ENCODE results near the gene MTFR1L.

Gene MTFR1L

DNA sequence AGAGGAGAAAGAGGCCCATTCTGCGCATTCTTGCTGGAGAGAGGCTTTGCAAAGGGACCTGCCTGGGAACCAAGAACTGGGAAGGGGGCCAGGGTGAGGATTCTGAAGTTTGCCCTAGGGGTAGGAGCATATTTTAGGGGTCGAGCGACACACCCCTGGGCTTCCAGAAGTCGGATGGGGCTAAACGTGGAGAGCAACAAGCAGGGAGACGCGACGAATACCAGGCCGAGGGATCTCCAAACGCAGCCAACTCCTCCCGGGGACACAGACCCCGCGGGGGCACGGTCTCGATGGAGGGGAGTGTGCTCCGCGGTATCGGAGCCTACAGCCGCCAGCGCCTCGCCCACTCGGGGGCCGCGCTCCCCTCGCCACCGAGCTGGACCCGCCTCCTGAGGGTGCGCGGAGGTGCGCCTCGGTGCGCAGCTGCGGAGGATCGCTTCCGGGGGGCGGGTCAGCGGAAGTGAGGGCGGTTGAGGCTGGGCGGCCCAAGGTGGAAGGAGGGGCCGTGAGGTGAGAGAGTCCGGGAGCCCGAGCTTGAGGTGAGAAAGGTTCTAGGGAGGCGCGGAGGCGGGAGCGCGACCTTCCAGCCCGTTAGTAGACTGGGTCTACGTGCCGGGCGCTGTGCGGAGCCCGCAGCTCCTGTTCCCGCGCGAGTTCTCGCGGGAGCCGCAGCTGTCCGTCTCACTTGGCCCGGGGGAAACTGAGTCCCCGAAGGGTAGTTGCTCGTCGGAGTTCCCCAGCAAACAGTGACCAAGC lies at the start of gene MTFR1L:
TSS of gene MTFR1L (plus strand) at position 464 of the 756 bp plus-strand sequence. CDS start 3,151 bp downstream, outside the sequence.
- DNase-seq (ENCODE audit: low spot score): peak; percentile 74

DNA sequence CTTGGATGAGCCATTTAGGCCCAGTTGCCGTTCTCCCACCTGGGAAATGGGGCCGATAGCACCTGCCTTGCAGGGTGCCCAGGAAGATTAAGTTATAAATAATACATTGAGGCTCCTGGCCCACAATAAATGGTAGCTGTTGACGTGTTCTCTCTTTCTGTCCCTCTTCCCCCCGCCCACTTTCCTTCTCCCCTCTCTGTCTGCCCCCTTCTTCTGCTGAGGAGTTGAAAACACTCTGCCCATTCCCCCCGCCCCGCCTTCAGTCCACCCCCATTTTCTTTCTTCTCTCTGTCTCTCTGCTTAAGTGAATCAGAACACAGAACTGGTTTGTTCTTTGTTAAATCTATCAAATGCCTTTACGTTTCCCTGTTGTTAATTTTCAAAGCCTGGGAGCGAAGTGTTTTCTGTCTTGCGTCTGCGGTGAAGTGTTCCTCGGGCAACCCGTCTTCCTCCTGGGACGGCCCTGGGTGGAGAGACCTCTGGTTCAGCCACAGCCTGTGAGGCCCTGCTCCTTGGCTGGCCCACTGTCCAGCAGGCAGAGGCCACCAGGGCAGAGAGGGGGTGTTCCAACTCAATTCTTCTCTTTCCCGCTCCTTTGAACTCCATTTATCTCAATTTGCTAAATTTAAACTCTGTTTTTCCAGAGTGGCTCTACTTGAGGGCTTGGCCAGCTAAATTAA lies 49.1 kb upstream of the MTFR1L start:
- DNase-seq (ENCODE audit: low spot score): no peak

DNA sequence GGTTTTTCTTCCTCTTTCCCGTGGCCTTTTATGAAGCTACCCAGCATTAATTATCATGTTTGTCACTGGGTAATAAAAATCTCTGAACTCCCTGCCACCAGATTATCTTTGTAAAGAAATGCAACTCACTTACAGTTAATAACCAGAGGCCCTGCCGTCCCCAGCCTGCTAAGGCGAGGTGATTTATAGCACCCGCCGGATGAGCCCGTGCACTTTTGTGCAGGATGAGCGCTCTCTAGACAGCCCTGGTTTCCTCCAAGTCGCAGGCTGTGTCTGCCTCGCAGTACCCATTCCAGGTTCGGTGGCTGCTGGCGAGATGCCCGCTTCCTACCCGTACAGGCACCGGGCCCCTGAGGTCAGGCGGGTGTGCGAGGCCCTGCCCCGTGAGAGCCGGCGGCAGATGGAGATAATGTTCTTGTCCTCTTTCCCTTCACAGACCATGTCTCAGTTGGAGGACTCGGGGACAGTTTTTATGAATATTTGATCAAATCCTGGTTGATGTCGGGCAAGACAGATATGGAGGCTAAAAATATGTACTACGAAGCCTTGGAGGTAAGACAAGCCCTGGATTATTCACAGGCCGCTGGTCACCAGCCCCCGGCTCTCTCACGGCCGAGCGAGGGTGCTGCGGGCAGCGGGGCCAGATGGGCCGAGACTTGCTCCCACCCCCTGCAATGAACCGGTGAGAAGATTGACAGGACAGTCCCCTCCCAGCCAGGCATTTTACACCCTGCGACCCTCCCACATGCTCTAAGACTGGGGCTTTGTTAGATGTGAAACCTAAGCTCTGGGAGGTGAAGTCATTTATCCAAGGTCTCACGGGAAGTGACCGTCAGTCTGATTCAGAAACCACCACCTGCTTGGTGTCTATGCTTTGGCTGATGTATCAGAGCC lies 48.3 kb upstream of the MTFR1L start:
- no peak for DNase-seq (ENCODE audit: low spot score)

DNA sequence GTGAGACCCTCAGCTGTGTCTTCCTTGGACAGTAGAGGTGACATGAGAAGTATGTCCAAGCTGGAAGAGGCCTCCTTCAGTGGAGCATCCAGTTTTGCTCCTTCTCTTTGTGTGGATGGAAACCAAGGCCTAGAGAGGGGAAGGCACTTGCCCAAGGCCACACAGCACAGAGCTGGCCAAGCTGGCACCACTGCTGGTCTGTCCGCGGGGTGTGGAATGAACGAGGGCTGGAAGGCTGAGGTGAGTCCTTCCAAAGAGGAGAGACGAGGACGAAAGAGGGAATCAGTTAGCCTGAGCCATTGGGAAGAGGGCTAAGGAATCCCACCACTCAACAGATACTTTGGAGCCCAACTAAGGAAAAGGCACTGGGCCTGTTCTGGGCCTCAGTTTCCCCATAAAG lies 47.6 kb upstream of the MTFR1L start:
- no peak for DNase-seq (ENCODE audit: low spot score)

- DNase-seq (ENCODE audit: low spot score): no peak
Observed at GRCh38 chr1:25772692-25773245, 47.0 kb upstream of the MTFR1L start.

DNA sequence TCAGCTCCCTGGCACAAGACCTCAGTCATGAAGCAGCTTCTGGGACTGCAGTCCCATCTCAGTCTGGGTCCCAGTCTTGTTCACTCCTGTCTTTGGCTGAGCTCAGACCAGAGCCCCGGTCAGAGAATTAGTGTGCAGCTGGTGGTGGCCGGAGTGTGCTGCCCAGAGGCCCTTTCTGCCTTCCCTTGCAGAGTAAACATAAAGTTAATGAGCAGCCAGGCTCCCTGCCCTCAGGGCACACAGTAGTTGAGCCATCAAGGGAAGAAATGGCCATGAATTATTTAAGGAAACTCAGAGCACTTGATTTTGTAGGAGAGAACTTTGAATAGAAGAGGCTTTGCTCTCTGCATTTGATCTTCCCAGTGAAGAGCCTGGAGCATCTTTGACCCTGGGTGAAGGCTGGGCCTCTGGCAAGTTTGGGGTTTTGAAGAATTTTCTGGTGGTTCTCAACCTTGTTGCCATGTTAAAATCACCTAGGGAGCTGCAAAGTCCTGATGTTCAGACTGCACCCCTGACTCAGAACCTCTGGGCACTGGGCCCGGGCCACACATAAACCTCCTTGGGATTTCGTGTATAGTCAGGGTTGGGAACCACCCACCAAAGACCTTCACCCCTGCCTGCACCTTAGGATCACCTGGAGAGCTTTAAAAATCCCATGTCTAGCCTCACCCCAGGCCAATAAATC lies 46.2 kb upstream of the MTFR1L start:
- no peak for DNase-seq (ENCODE audit: low spot score)

GRCh38 chr1:25774206-25774803 lies 45.4 kb upstream of the MTFR1L start:
- no peak for DNase-seq (ENCODE audit: low spot score)

GRCh38 chr1:25774921-25775771 lies 44.6 kb upstream of the MTFR1L start:
- no peak for DNase-seq (ENCODE audit: low spot score)

DNA sequence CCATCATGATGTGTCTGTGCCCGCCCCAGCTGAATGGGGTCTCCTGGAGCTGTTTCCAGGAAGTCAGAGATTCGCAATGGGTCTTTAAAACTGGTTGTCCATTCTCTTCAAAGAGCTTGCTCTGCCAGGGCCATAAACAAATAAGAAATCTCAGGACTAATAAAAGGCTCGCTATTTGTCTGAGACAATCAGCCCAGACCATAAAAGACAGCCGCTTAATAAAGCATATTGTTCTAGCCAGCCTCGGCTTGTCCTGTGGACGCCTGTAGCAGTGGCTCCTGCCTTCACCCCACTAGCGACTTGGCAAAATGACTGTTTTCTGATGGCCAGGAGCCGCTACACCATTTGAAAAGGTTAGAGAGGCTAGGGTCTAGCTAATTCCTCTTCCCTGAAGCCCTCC lies 40.4 kb upstream of the MTFR1L start:
- DNase-seq (ENCODE audit: low spot score): no peak

- no peak for DNase-seq (ENCODE audit: low spot score)
Observed at GRCh38 chr1:25779894-25780293, 39.9 kb upstream of the MTFR1L start.

GRCh38 chr1:25780318-25781129 lies 39.2 kb upstream of the MTFR1L start:
- DNase-seq (ENCODE audit: low spot score): no peak

DNA sequence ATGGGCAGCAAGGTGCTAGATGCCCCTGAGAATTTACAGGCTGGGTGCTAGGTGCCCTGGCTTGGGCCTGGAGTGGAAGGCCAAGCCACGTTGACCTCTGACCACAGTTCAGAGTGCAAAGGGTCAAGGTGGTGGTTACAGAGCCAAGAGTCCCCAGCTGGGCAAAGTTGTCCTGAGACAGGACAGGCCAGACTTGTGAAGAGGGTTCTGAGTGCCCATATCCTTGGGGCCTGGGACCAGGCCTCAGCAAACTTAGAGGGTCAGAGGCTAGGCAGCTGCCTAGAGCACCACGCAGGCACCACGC lies 38.7 kb upstream of the MTFR1L start:
- DNase-seq (ENCODE audit: low spot score): no peak

DNA sequence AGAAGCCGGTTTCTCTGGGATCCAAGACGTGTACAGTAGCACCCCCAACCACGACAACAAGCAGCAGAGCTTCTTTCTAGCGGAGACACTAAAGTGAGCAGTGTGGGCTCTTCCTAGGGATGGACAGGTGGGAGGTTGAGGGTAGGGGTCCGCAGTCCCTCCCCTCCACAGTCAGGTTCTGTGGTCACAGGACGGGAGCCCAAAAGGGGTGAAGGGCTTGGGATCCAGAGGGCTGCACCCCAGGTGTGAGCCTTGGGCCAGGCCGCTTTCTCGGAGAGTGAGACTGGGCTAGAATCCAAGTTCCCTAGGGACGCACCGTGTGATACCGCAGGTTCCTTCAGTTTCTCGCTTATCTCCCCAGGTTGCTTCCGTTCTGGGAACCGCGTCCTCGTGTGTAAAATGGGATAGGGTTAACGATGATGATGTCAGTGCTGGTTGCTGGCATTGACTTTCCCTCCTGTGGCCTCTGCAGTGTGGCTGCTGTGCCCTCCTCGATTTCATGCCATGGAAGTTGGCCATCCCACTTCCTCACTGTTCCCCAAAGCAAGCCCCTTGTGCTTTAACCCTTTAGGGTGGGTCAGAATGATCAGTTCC lies 37.0 kb upstream of the MTFR1L start:
- DNase-seq (ENCODE audit: low spot score): no peak

DNA sequence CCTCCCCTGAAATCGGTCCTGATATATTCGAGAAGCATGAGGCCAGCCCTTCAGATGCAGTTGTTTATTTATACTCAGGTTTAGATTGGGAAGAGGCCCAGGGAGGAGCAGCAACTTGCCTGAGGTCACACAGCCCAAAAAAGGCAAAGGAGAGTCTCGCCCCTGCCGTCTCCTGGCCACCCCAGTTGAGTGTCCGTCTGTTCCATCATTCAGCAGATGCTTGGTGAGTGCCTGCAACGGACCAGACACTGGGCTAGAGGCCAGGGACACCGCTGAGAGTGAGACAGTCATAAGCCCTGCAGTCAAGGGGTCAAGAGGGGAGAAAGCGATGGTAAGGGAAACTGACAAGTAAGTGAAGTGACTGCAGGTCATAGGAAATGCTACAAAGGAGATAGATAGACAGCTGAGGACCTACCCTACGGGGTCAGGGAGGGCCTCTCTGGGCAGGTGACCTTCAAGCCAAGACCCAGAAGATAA lies 35.1 kb upstream of the MTFR1L start:
- no peak for DNase-seq (ENCODE audit: low spot score)

DNA sequence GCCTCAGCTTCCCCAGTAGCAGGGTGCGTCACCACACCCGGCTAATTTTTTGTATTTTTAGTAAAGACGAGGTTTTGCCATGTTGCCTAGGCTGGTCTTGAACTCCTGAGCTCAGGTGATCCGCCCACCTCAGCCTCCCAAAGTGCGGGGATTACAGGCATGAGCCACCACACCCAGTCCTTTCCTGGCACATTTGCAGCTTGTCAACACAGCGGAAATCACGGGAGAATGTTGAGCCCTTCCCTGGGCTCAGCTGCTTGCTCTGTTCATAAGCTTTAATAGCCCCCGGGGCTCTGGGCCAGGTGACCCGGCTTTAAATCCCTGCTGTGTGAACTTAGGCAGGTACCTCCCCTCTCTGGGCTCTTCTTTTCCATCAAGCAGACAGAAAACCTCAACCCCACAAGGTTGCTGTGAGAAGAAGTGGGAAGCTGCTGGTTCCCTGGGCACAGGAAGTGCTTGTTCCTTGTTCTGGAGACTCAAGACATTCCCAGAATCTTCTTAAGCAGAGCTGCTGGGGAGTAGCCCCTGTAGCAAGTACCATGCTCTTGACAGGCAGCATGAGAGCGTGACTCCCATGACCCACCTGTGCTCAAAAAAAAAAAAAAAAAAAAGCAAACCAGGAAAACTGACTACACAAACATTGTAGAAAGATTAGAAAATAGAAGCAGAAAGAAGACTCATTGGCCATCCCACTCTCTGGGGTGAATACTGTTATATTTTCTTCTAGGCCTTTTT lies 34.3 kb upstream of the MTFR1L start:
- no peak for DNase-seq (ENCODE audit: low spot score)

GRCh38 chr1:25786887-25787759 lies 32.6 kb upstream of the MTFR1L start:
- DNase-seq (ENCODE audit: low spot score): no peak

DNA sequence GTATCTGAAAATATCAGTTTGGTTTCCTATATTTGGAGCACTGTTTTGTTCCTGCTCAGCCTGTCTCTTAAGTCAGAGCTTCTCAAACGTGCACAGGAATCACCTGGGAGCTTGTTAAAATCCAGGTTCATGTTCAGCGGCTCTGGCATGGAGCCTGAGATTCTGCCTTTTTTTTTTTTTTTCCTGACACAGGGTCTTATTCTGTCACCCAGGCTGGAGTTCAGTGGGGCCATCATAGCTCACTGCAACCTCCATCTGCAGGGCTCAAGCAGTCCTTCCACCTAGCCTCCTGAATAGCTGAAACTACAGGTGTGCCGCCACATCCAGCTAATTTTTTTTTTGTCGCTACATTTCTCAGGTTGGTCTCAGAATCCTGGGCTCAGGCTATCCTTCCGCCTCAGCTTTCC lies 32.0 kb upstream of the MTFR1L start:
- no peak for DNase-seq (ENCODE audit: low spot score)
